GM18867 (cell line): ENCODE results near the gene PCDHA7.
"Not testable (repeated sequence)": the region's sequence is repeated elsewhere in the genome, so short reads cannot be mapped to it uniquely, and the experiment has no call there.

Experiments
- ATAC-seq: cut with Tn5 transposase; IDR thresholded peaks from one replicate; pipeline ENCODE4 v1.9.1; 2021; ENCODE audit warnings: mild to moderate bottlenecking, moderate library complexity; ENCODE audit not compliant: unreplicated experiment

The PCDHA7 gene

GRCh38 chr5:140833993-140834392 is at the start of gene PCDHA7:
Gene PCDHA7 (plus strand): TSS chr5:140834269. CDS start chr5:140834384, 115 bp downstream.
- no peak for ATAC-seq

- ATAC-seq = no peak
Observed at GRCh38 chr5:140785905-140786686, 48.0 kb upstream of the PCDHA7 start, which contains the start of gene PCDHA1. Gene PCDHA1 (plus strand): TSS chr5:140786140.

- not testable (repeated sequence) for ATAC-seq
Observed at GRCh38 chr5:140787422-140787821, 46.6 kb upstream of the PCDHA7 start.

- not testable (repeated sequence) for ATAC-seq
Observed at GRCh38 chr5:140787849-140788504, 46.1 kb upstream of the PCDHA7 start.

GRCh38 chr5:140791089-140791488 is 43.0 kb upstream of the PCDHA7 start:
- ATAC-seq = no peak

- no peak for ATAC-seq
Observed at GRCh38 chr5:140794595-140795258, 39.3 kb upstream of the PCDHA7 start, which contains the start of gene PCDHA2. Gene PCDHA2 (plus strand): TSS chr5:140794852.

- ATAC-seq = no peak
Observed at GRCh38 chr5:140795259-140795641, 38.8 kb upstream of the PCDHA7 start.

- ATAC-seq = not testable (repeated sequence)
Observed at GRCh38 chr5:140796072-140796717, 37.9 kb upstream of the PCDHA7 start.

GRCh38 chr5:140796718-140797095 is 37.4 kb upstream of the PCDHA7 start:
- no peak for ATAC-seq

GRCh38 chr5:140800816-140801493 is 33.1 kb upstream of the PCDHA7 start, which contains the start of gene PCDHA3:
Gene PCDHA3 (plus strand): TSS chr5:140801057.
- no peak for ATAC-seq

- no peak for ATAC-seq
Observed at GRCh38 chr5:140801494-140801841, 32.6 kb upstream of the PCDHA7 start.

- not testable (repeated sequence) for ATAC-seq
Observed at GRCh38 chr5:140802381-140802780, 31.7 kb upstream of the PCDHA7 start.

- no peak for ATAC-seq
Observed at GRCh38 chr5:140802781-140803271, 31.2 kb upstream of the PCDHA7 start.

GRCh38 chr5:140806834-140807775 is 27.0 kb upstream of the PCDHA7 start, which contains the start of gene PCDHA4:
Gene PCDHA4 (plus strand): TSS chr5:140807068.
- no peak for ATAC-seq

GRCh38 chr5:140808241-140808888 is 25.7 kb upstream of the PCDHA7 start:
- not testable (repeated sequence) for ATAC-seq

- no peak for ATAC-seq
Observed at GRCh38 chr5:140808889-140809291, 25.2 kb upstream of the PCDHA7 start.

GRCh38 chr5:140821375-140822280 is 12.4 kb upstream of the PCDHA7 start, which contains the start of gene PCDHA5:
Gene PCDHA5 (plus strand): TSS chr5:140821613.
- no peak for ATAC-seq

GRCh38 chr5:140822281-140822629 is 11.8 kb upstream of the PCDHA7 start:
- ATAC-seq = no peak
